ENCODE data around the gene RNU1-3. TPM values are rescaled to one million over a fixed set of nuclear protein-coding genes. Genes with fewer than 3 reads are reported as not detected.
"Not testable (repeated sequence)": the region's sequence is repeated elsewhere in the genome, so short reads cannot be mapped to it uniquely, and the experiment has no call there.

The RNU1-3 gene
- total RNA-seq: 6,622 TPM
- long read RNA-seq: 0 reads

DNA sequence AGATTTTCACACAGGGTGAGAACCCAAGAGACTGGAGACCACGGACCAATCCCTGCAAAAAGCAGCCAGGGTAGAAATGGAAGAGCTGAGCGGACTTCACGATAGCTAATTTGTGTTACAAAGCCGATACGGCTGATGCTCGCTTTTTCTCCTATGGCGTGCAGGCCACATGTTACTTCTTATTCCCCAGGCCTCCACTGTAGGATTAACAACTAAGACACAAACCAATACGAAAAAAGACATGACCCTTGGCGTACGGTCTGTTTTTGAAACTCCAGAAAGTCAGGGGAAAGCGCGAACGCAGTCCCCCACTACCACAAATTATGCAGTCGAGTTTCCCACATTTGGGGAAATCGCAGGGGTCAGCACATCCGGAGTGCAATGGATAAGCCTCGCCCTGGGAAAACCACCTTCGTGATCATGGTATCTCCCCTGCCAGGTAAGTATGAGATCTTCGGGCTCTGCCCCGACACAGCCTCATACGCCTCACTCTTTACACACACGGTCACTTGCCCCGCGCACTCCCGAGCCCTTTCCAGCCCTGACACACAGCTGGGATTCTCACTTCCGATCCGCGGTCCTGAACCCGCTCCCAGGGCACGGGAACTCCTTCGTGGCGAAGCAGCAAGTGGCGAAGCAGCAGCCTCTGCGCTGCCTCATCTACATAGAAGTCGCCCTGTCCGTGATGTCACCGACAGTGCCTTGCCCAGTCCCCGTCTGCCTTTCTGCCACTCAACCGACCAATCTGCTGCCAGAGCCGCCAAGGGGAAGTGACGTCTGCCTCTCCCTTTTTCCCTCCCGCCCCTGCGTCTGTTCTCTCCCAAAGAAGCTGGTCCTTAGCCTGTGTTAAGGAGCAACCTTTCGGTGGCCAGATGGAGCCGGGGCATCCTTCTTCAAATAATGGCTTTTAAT lies at the start of gene RNU1-3:
Gene RNU1-3 (minus strand): TSS at position 447 of the 912 bp plus-strand sequence.
- H3K27me3 ChIP-seq; intact Hi-C loops (cut with DNase I); DNase-seq; H3K27ac ChIP-seq; H3K4me1 ChIP-seq; H3K4me3 ChIP-seq; H3K9me3 ChIP-seq; H3K36me3 ChIP-seq: not testable (repeated sequence)
- ATAC-seq: peak; percentile 98

DNA sequence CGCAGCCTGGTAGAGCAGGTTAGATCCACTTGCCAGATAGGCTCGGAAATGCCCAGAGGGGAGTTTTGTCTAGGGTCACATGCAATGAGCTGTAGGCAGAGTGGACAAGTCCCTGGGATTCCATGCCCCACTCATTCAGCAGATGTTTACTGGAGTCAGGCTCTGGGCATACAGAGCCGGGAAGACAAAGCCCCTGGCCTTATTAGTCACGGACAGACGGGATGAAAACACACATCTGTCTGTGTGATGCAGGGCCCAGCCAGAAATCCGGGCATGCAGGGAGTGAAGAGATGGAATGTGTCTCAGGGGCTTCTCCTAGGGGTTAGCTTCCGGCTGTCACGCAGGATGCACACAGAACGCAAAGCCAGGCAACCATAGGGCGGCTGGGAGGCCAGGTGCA lies 46.7 kb upstream of the RNU1-3 start:
- DNase-seq; H3K36me3 ChIP-seq; H3K4me3 ChIP-seq; ATAC-seq; H3K27ac ChIP-seq; H3K4me1 ChIP-seq; intact Hi-C loops (cut with DNase I); H3K9me3 ChIP-seq: not testable (repeated sequence)
- H3K27me3 ChIP-seq: peaks cover 20% of the 10 kb centered on the region

DNA sequence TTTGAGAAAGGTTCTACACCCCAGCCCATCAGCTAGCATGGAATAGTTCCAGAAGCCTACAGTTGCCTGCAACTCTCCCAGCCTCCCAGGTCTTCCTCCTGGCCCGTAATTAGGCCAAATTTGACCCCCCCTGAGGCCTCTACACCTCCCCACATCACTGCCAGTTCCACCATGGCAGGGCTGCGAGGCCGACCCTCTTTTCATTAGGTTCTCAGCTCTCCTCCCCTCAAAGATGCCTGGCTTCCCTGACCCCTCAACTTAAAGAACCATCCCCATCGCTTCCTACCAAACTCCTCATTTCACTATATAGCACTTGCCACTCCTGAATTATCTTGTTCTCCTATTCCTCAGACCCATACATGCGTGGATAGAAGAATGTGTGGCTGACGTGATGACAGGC lies 46.2 kb upstream of the RNU1-3 start:
- H3K9me3 ChIP-seq; intact Hi-C loops (cut with DNase I); DNase-seq; ATAC-seq; H3K4me3 ChIP-seq; H3K27ac ChIP-seq; H3K36me3 ChIP-seq; H3K4me1 ChIP-seq: not testable (repeated sequence)
- peaks cover 16% of the 10 kb centered on the region for H3K27me3 ChIP-seq

DNA sequence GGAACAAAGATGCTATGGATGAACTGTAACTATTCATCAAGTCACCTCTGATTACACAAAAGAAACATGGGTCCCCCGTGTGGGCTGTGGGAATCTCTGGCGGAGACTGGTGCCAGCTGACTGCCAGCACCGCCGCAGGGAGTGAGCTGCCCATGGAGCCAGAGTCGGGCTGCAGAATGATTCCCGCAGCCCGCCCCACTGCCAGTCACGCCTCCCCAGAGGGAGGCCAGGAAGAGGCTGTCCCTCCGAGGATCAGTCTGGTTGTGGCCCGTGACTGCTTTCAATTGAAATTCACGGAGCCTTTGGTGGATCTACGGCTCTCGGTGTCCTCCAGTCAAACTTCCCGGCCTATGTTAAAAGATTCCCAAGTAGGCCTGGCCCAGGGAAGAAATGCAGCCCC lies 45.8 kb upstream of the RNU1-3 start:
- intact Hi-C loops (cut with DNase I); DNase-seq; H3K9me3 ChIP-seq; ATAC-seq; H3K4me3 ChIP-seq; H3K36me3 ChIP-seq; H3K4me1 ChIP-seq; H3K27ac ChIP-seq: not testable (repeated sequence)
- H3K27me3 ChIP-seq: peaks cover 12% of the 10 kb centered on the region

DNA sequence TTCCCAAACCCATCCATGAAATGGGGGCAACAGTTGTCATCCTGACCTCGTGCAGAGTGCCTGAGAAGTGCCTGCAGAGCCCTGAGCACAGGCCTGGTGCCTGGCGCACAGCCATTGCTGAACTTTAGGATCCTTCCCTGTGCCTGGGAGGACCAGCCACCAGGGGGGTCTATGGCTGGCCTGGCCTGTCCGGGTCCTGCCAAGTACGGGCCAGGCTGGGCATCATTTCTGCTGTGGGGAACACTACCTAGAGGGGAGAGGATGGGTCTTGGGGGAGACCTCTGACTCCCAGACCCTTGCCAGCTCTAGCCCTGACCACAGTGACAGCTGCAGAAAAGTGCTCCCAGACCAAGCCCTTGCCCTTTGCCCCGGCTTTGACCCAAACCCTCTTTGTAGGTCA lies 45.4 kb upstream of the RNU1-3 start:
- H3K27ac ChIP-seq; H3K9me3 ChIP-seq; H3K4me1 ChIP-seq; H3K4me3 ChIP-seq; DNase-seq; H3K27me3 ChIP-seq; H3K36me3 ChIP-seq; intact Hi-C loops (cut with DNase I); ATAC-seq: not testable (repeated sequence)

DNA sequence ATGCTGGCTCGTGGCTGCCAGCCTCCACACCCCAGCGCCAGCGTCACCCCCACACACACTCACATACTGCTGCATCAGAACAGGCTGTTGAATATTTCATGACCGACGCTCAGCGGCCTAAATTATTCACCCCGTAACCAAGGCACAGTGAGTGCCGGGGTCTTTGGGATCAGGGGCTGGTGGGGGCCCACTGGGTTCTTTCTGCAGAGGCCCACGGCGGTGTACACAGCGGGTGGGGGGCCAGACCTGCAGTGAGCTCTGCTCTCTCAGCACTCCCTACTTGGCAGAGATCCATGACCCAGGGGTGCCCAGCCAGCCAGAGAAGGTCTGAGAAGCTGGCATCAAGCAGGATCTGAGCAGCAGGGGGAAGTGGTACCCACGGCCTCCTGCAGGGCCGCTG lies 43.9 kb upstream of the RNU1-3 start:
- H3K4me1 ChIP-seq; DNase-seq; ATAC-seq; H3K27ac ChIP-seq; H3K9me3 ChIP-seq; intact Hi-C loops (cut with DNase I); H3K4me3 ChIP-seq; H3K27me3 ChIP-seq; H3K36me3 ChIP-seq: not testable (repeated sequence)

DNA sequence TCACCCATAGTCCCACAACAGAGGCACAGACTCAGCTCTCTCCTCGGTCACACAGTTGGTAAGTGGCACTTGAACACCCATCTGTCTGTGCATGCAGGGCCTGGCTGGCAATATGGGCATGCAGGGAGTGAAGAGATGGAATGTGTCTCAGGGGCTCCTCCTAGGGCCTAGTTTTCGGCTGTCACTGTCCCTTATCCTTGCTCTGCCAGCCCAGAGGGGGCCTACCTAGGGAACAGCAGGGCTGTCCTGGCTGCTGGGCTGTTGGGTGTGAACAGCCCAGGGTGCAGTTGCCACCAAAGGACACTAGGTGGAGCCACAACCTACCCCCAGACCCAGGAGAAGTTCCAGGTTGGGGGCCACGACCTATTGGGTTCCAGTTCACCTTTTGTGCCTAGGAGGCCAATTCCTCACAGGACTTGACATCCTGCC lies 42.9 kb upstream of the RNU1-3 start:
- intact Hi-C loops (cut with DNase I); DNase-seq; H3K27me3 ChIP-seq; H3K4me1 ChIP-seq; H3K27ac ChIP-seq; H3K9me3 ChIP-seq; H3K4me3 ChIP-seq; H3K36me3 ChIP-seq: not testable (repeated sequence)
- peak; percentile 81 for ATAC-seq

DNA sequence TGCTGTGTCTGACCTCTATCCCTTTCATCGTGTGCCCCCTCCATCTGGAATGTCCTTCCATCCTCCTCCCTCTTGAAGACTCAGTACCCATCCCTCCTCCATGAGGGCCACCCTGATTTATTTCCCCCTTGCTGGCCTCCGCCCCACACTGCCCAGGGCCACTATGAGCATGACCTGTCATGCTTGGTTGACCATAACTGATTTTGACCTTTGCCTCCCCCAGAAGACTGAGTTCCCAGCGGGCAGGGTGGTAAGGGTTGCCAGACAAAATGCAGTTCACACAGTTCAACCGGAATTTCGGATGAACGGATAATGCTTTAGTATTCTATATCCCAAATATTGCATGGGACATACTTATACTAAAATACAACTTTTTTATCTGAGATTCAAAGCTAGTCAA lies 42.0 kb upstream of the RNU1-3 start:
- H3K27me3 ChIP-seq; H3K4me3 ChIP-seq; H3K27ac ChIP-seq; H3K9me3 ChIP-seq; H3K4me1 ChIP-seq; H3K36me3 ChIP-seq; ATAC-seq; DNase-seq; intact Hi-C loops (cut with DNase I): not testable (repeated sequence)

DNA sequence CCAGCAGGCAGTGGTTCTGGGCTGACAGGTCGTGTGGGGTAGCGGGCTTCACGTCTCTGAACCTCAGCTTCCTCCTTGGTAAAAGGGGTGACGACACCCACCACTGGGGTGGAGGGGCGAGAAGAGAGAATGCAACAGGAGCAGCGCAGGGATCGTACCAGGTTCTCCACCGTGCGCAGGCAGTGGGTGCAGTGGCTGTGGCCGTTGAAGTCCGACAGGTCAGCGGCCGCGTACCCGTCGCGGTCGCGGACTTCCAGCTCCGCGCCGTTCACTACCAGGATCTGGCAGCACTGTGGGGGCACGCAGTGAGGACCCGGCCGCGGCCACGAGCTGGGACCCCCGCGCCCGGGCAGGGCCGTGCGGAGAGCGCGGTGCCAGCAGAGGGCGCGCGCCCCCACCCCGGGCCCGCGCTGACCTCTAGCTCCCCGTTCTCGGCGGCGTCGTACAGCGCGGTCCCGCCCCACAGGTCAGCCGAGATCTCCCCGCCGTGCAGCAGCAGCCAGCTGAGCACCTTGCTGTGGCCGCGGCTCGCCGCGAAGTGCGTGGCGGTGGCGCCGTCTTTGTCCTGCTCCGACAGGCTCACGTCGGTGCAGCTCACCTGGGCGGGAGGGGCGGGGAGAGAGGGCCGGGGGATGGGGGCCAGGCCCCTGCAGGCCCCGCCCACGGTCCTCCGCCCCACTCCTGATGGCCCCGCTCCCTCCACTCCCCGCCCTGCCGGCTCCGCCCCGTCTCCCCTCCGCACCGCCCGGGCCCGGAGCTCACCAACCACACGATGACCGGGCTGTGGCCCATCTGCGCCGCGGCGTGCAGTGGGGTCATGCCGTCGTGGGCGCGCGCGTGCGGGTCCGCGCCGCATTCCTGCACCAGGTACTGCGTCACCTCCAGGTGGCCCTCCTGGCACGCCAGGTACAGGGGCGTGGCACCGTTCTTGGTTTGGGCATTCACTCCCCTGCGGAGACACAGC lies 40.7 kb upstream of the RNU1-3 start:
- DNase-seq; H3K27ac ChIP-seq; H3K36me3 ChIP-seq; intact Hi-C loops (cut with DNase I); H3K27me3 ChIP-seq; H3K9me3 ChIP-seq; H3K4me1 ChIP-seq: not testable (repeated sequence)
- peak; percentile 74 for ATAC-seq
- peak overlapping the region; percentile 21 for H3K4me3 ChIP-seq

DNA sequence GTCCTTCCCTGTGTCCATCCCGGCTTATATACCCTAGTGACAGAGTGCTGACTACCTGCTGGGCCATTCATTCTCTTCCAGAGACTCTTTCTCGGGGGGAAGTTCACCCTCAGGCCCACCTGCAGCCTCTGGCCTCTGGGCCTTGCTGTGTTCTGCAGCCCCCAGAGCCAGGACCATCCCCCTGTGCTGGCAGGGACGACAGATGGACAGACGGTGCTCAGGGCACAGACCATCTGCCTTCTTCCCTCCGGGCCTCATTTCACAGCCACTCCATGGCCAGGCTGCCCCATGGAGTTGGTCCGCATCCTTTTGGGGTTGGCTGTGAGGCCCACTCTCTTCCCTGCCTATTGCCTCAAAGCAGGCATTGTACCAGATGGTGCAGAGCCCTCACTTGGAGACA lies 39.6 kb upstream of the RNU1-3 start:
- H3K36me3 ChIP-seq; H3K27me3 ChIP-seq; DNase-seq; intact Hi-C loops (cut with DNase I); H3K4me1 ChIP-seq; H3K9me3 ChIP-seq; ATAC-seq; H3K4me3 ChIP-seq; H3K27ac ChIP-seq: not testable (repeated sequence)

DNA sequence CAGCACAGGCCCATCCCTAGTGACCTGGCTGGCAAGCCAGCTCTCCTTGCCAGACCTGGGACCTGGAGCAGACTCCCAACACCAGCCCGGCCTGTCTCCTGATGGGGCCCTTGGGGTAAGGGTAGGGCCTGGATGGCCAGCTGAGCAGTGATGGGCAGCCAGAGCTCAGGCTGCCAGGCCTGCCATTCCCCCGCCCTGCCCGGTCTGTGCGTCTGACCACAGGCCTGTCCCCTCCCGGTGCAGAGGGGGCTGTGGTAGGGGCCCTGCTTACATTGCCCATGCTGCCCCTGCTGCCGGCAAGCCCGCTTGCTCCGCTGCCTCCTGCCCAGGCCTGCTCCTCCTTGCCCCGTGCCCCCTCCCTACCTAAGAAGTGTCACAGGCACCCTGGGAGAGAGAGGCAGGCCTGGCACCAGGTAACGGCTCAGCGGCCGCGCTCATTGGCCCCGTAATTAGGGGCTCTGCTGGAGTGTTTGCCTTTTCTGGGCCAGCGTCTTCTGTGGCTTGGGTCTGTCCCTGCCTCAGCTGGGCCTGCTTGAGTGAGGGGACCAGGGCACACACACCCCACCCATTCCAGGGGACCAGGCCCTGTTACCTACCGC lies 37.9 kb upstream of the RNU1-3 start:
- intact Hi-C loops (cut with DNase I); H3K4me3 ChIP-seq; H3K4me1 ChIP-seq; H3K27me3 ChIP-seq; DNase-seq; H3K9me3 ChIP-seq; H3K27ac ChIP-seq; H3K36me3 ChIP-seq; ATAC-seq: not testable (repeated sequence)

DNA sequence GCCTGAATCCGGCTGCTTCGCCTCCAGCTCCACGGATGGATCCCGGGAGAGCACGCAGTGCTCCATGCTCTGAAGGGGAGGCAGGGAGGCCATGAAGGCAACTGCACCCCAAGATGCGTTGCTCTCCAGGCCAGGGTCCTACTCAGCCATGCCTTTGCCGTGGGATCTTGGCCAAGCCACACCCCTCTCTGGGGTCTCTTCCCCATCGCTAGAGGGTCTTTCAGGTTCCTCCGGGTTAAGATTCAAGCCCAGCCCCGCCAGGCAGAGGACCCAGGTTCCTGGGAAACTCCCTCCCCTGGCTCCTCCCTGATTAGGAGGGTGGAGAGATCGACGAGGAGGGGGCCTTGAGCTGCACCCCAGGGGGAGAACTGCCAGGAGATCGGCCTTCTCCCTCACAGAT lies 37.3 kb upstream of the RNU1-3 start:
- H3K27me3 ChIP-seq; H3K4me3 ChIP-seq; ATAC-seq; H3K27ac ChIP-seq; intact Hi-C loops (cut with DNase I); H3K4me1 ChIP-seq; DNase-seq; H3K9me3 ChIP-seq; H3K36me3 ChIP-seq: not testable (repeated sequence)

DNA sequence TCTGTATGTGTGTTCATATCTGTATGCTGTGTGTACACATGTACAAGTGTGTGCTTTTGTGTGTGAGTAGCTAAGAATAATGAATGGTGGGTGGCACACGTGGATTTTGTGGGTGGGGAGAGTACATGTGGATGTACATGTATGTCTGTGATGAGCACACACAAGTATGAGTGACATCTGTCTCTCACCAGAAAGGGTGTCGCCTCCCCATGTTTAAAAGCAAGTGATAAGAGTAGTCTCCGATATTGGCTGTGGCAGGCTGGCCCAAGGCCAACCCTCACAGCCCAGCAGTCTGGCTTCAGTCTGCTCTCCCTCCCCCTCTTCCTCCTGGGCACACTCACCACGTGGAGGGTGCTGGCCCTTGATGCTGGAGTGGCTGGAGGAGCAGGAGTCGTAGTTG lies 36.9 kb upstream of the RNU1-3 start:
- not testable (repeated sequence) for DNase-seq, H3K36me3 ChIP-seq, ATAC-seq

More for the DNA sequence above, 36.9 kb upstream of the RNU1-3 start:
- H3K27ac ChIP-seq; H3K4me3 ChIP-seq; H3K27me3 ChIP-seq; intact Hi-C loops (cut with DNase I); H3K4me1 ChIP-seq; H3K9me3 ChIP-seq: not testable (repeated sequence)

Measured in upper lobe of right lung (tissue), 1 donor.